OCI-LY1 (cell line): ENCODE measurements around the gene SHFL.

Experiments
- H2AFZ ChIP-seq: fragments of 200-600 bp; sonication (generic), shearing (Covaris generic); 2 replicates; pipeline ENCODE4 v1.6.0; 2014; ENCODE audit warnings: antibody characterized with exemption, mild to moderate bottlenecking, low read length
- H3F3A ChIP-seq: fragments of 200-600 bp; sonication (generic), shearing (Covaris generic); 2 replicates; pipeline ENCODE4 v1.6.0; 2014; ENCODE audit warnings: mild to moderate bottlenecking, antibody characterized with exemption, low read length, moderate library complexity; ENCODE audit not compliant: insufficient read depth
- H3K27ac ChIP-seq: fragments of 200-600 bp; sonication (generic); 2 replicates; pipeline ENCODE4 v1.5.1; 2014; ENCODE audit warnings: low read length, mixed run types, mild to moderate bottlenecking, low read depth; ENCODE audit not compliant: poor library complexity, severe bottlenecking
- H3K27me3 ChIP-seq: fragments of 200-600 bp; sonication (generic); 2 replicates; pipeline ENCODE4 v1.6.0; 2014; ENCODE audit warnings: antibody characterized with exemption, mild to moderate bottlenecking, low read length, moderate library complexity; ENCODE audit not compliant: insufficient read depth
- H3K36me3 ChIP-seq: fragments of 200-600 bp; sonication (generic); 2 replicates; pipeline ENCODE4 v1.6.1; 2014; ENCODE audit warnings: mild to moderate bottlenecking, antibody characterized with exemption, low read length, moderate library complexity, mixed read lengths; ENCODE audit not compliant: insufficient read depth
- H3K4me1 ChIP-seq: fragments of 200-600 bp; sonication (generic); 2 replicates; pipeline ENCODE4 v1.5.1; 2014; ENCODE audit warnings: mild to moderate bottlenecking, low read length, moderate library complexity; ENCODE audit not compliant: insufficient read depth, severe bottlenecking
- H3K4me2 ChIP-seq: fragments of 200-600 bp; sonication (generic), shearing (Covaris generic); 2 replicates; pipeline ENCODE4 v1.6.1; 2014; ENCODE audit warnings: low read length
- H3K4me3 ChIP-seq: fragments of 200-600 bp; sonication (generic); 2 replicates; pipeline ENCODE4 v1.5.1; 2014; ENCODE audit warnings: low read length, low read depth, mild to moderate bottlenecking, mixed read lengths; ENCODE audit not compliant: poor library complexity, severe bottlenecking
- H3K79me2 ChIP-seq: fragments of 200-600 bp; shearing (Covaris generic); 2 replicates; pipeline ENCODE4 v1.6.1; 2016; ENCODE audit warnings: mixed run types, low read length, mixed read lengths; ENCODE audit not compliant: insufficient read depth
- H3K9ac ChIP-seq: fragments of 200-600 bp; sonication (generic), shearing (Covaris generic); 2 replicates; pipeline ENCODE4 v1.6.1; 2014; ENCODE audit warnings: mild to moderate bottlenecking, low read length, mixed read lengths
- H3K9me2 ChIP-seq: fragments of 200-600 bp; sonication (generic), shearing (Covaris generic); 2 replicates; pipeline ENCODE4 v1.6.1; 2014; ENCODE audit warnings: low read depth, mild to moderate bottlenecking, low read length, mixed read lengths
- H3K9me3 ChIP-seq: fragments of 200-600 bp; shearing (Covaris generic); 2 replicates; pipeline ENCODE4 v1.6.1; 2014; ENCODE audit warnings: low read length, mixed read lengths
- H4K20me1 ChIP-seq: fragments of 200-600 bp; sonication (generic), shearing (Covaris generic); 2 replicates; pipeline ENCODE4 v1.6.0; 2016; ENCODE audit warnings: mild to moderate bottlenecking, low read length; ENCODE audit not compliant: insufficient read depth
- EZH2 ChIP-seq: fragments of 200-600 bp; sonication (generic), shearing (Covaris generic); IDR thresholded peaks from 2 replicates; pipeline ENCODE4 v1.8.0; 2017; ENCODE audit warnings: borderline replicate concordance, mixed run types, mild to moderate bottlenecking, antibody characterized with exemption, low read length, moderate library complexity, mixed read lengths
- TF ChIP-seq, protein P1 (sequence below): fragments of 200-600 bp; sonication (generic), shearing (Covaris generic); IDR thresholded peaks from 2 replicates; pipeline ENCODE4 v1.5.1; 2017; ENCODE audit warnings: mild to moderate bottlenecking, antibody characterized with exemption, low read length, moderate library complexity, mixed read lengths

SHFL gene

DNA sequence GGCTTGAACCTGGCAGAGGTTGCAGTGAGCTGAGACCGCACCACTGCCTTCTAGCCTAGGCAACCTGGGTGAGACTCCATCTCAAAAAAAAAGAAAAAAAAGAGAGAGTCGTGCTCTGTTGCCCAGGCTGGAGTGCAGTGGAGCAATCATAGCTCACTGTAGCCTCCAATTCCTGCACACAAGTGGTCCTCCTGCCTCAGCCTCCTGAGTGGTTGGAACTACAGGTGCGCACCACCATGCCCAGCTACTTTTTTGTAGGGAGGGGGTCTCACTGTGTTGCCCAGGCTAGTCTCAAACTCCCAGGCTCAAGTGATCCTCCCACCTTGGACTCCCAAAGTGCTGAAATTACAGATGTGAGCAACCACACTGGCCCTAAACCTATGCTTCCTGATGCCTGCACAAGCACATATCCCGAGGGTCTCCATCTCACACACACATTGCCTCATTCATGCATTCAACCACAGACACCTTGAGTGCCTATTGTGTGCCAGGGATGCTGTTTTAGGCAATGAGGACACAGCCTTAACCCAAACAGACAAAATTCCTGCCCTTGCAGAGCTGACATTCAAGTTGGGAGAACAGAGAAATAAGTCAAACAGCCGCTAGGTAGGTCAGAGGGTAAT is 14.2 kb downstream of the SHFL start:
- peaks cover 60% of the 10 kb centered on the region for H3K4me1 ChIP-seq

DNA sequence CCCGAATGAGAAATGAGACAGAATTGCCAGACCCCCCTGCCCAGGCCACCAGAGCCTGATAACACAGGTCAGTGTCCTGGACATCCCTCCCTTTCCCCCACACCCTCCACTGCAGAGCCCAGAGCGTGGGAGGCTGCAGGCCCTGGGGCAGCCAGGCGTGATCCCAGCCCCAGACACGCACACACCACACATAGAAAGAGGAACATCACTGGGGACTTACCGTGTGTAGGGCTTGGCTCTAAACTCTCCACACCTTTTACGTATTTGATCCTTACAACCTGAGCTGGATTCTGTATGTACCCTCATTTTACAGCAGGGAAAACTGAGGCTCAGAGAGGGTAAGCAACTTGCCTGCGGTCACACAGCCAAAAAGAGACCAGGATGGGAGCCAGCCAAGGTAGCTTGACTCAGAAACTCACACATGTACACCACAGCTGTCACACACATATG is 16.7 kb downstream of the SHFL start:
- Histone ChIP-seq H3K4me1 (peaks cover 59% of the 10 kb centered on the region), H3K9me2 (no peaks in the 10 kb centered on the region), H3K27me3 (no peaks in the 10 kb centered on the region), H3K79me2 (peaks cover 13% of the 10 kb centered on the region), H4K20me1 (no peaks in the 10 kb centered on the region), H3K27ac (peak overlapping the region; percentile 96), H3K36me3 (peaks cover 12% of the 10 kb centered on the region), H3K9me3 (no peaks in the 10 kb centered on the region), H3K4me3 (peak overlapping the region; percentile 44), H3K4me2 (peak overlapping the region; percentile 60), H3F3A (peaks cover 16% of the 10 kb centered on the region), H3K9ac (peak overlapping the region; percentile 70), H2AFZ (no peak overlapping the region)
- TF ChIP-seq, protein P1, sequence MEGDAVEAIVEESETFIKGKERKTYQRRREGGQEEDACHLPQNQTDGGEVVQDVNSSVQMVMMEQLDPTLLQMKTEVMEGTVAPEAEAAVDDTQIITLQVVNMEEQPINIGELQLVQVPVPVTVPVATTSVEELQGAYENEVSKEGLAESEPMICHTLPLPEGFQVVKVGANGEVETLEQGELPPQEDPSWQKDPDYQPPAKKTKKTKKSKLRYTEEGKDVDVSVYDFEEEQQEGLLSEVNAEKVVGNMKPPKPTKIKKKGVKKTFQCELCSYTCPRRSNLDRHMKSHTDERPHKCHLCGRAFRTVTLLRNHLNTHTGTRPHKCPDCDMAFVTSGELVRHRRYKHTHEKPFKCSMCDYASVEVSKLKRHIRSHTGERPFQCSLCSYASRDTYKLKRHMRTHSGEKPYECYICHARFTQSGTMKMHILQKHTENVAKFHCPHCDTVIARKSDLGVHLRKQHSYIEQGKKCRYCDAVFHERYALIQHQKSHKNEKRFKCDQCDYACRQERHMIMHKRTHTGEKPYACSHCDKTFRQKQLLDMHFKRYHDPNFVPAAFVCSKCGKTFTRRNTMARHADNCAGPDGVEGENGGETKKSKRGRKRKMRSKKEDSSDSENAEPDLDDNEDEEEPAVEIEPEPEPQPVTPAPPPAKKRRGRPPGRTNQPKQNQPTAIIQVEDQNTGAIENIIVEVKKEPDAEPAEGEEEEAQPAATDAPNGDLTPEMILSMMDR: no peak
- TF ChIP-seq EZH2: no peak

More for the DNA sequence above, 14.2 kb downstream of the SHFL start:
- H3K9ac ChIP-seq: no peak overlapping the region
- TF ChIP-seq, protein P1: no peak
- TF ChIP-seq EZH2: no peak
- H3K9me2 ChIP-seq: no peaks in the 10 kb centered on the region
- peak overlapping the region; percentile 96 for H3K27ac ChIP-seq
- H3K36me3 ChIP-seq: no peaks in the 10 kb centered on the region
- H3K79me2 ChIP-seq: no peaks in the 10 kb centered on the region
- no peaks in the 10 kb centered on the region for H4K20me1 ChIP-seq
- H3K4me3 ChIP-seq: no peak overlapping the region
- H3F3A ChIP-seq: peaks cover 15% of the 10 kb centered on the region
- no peak overlapping the region for H2AFZ ChIP-seq
- no peaks in the 10 kb centered on the region for H3K9me3 ChIP-seq
- H3K27me3 ChIP-seq: no peaks in the 10 kb centered on the region
- no peak overlapping the region for H3K4me2 ChIP-seq

DNA sequence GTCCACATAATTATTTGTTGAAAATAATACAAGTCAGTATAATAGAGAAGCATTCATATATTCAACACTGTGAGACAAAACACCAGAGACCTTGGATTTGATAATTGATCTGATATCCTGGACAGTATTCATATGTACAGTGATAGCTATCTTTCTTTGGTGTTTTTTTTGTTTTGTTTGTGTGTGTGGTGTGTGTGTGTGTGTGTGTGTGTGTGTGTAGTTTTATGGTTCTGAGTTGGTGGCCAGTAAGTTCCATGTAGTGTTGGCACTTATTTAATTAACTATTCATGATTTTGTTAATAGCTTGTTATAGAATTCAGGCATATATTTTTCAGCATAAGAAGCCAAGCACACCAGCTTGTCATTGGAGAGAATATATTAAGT is 18.0 kb downstream of the SHFL start:
- no peak for TF ChIP-seq EZH2
- TF ChIP-seq, protein P1: no peak
- H3K27me3 ChIP-seq: no peaks in the 10 kb centered on the region
- H3K27ac ChIP-seq: peak overlapping the region; percentile 98
- peaks cover 16% of the 10 kb centered on the region for H3F3A ChIP-seq
- peak overlapping the region; percentile 99 for H3K4me3 ChIP-seq
- no peaks in the 10 kb centered on the region for H3K9me2 ChIP-seq
- peak overlapping the region; percentile 71 for H3K9ac ChIP-seq
- H3K4me1 ChIP-seq: peaks cover 69% of the 10 kb centered on the region
- peaks cover 13% of the 10 kb centered on the region for H3K79me2 ChIP-seq
- H2AFZ ChIP-seq: no peak overlapping the region
- peaks cover 25% of the 10 kb centered on the region for H3K36me3 ChIP-seq
- no peaks in the 10 kb centered on the region for H4K20me1 ChIP-seq
- H3K9me3 ChIP-seq: no peaks in the 10 kb centered on the region
- peak overlapping the region; percentile 61 for H3K4me2 ChIP-seq
